Gastrocnemius medialis (tissue), 4 donors: ENCODE measurements around the gene CKAP5. TPM values are rescaled to one million over a fixed set of nuclear protein-coding genes. Genes with fewer than 3 reads are reported as not detected.

ENCODE experiments used
- ATAC-seq, 2 donors: fragments of 150-250 bp; one replicate each; pipeline ENCODE4 v1.9.1; 2016
- DNase-seq, 2 donors: peaks; one replicate each; pipeline ENCODE4 v3.0.0-alpha.2; 2019
- H3K27ac ChIP-seq, 4 donors: fragments of 200-600 bp; sonication (generic); 1 replicate in 1 of 4; 2 replicates in 3 of 4; pipeline ENCODE4 v1.5.1; 2016 to 2018; ENCODE audit warnings: mild to moderate bottlenecking in 2 of 4, moderate library complexity in 1 of 4
- H3K27me3 ChIP-seq, 3 donors: fragments of 200-600 bp; sonication (generic) in 2 of 3; 1 replicate in 1 of 3; 2 replicates in 2 of 3; pipeline versions ENCODE4 v1.5.1 to v1.6.0; 2016 to 2019; ENCODE audit warnings: mild to moderate bottlenecking in 1 of 3, moderate library complexity in 1 of 3
- H3K36me3 ChIP-seq, 2 donors: fragments of 200-600 bp; sonication (generic) in 1 of 2; one replicate each; pipeline ENCODE4 v1.5.1; 2017 to 2018
- H3K4me1 ChIP-seq, 2 donors: fragments of 200-600 bp; sonication (generic) in 1 of 2; one replicate each; pipeline ENCODE4 v1.5.1; 2016 to 2017; ENCODE audit warnings: mild to moderate bottlenecking in 2 of 2
- H3K4me3 ChIP-seq, 4 donors: fragments of 200-600 bp; sonication (generic) in 3 of 4; 1 replicate in 1 of 4; 2 replicates in 3 of 4; pipeline ENCODE4 v1.5.1; 2016 to 2019; ENCODE audit warnings: mild to moderate bottlenecking in 2 of 4
- H3K9me3 ChIP-seq, 3 donors: fragments of 200-600 bp; sonication (generic) in 2 of 3; 1 replicate in 1 of 3; 2 replicates in 2 of 3; pipeline ENCODE4 v1.5.1; 2016 to 2019
- CTCF ChIP-seq, 5 experiments: fragments of 450-650 bp in 3 of 5; fragments of 200-600 bp in 2 of 5; sonication (generic) in 2 of 5; IDR thresholded peaks in 4 of 5; conservative IDR thresholded peaks in 1 of 5; 1 replicate in 4 of 5; 2 replicates in 1 of 5; pipeline ENCODE4 v1.5.1; 2016 to 2019; ENCODE audit warnings: antibody characterized with exemption in 5 of 5, mild to moderate bottlenecking in 3 of 5, moderate library complexity in 3 of 5
- POLR2A ChIP-seq, 2 donors: fragments of 450-650 bp; IDR thresholded peaks; one replicate each; pipeline ENCODE4 v1.6.1; 2017; ENCODE audit warnings: antibody characterized with exemption in 2 of 2, mild to moderate bottlenecking in 2 of 2, moderate library complexity in 2 of 2
- in situ Hi-C, 4 donors: fragments of 200-750 bp; cut with MboI; loops; one replicate each; pipeline versions ENCODE4 v1.15.0 to v1.8.0; 2017; ENCODE audit warnings: low sequenced_read_pairs in 4 of 4
- intact Hi-C: fragments of 100-400 bp; cut with DNase I; formaldehyde crosslinking; loops from one replicate; pipeline ENCODE4 v1.15.1; 2023; ENCODE audit warnings: low total_unique reads
- microRNA-seq, 2 donors: library from miRNA; unstranded; fragments of <30 nt; microRNA quantifications; one replicate each; pipeline ENCODE4, GENCODE V29; 2016; ENCODE audit warnings: borderline replicate concordance in 2 of 2
- total RNA-seq, 4 donors: library from RNA; depleted of rRNA; stranded (reverse); fragments of >200 nt; gene quantifications; one replicate each; pipeline versions ENCODE4 v1.1.0 to v1.2.3, GENCODE V29; 2016

Gene CKAP5
- total RNA-seq, 4 donors from 2014 or later = 43.6 to 89.6 (median 65.0) TPM

- ATAC-seq (no peak), DNase-seq (no peak)
- H3K4me3 ChIP-seq = no peak overlapping the region
- intact Hi-C loops (no loop called here), in situ Hi-C loops (no loop called here)
- peaks cover 48 to 51% of the 10 kb centered on the region in 2 donors for H3K4me1 ChIP-seq
- no peaks in the 10 kb centered on the region for H3K9me3 ChIP-seq
- peak overlapping the region in 3 of 4 donors; percentile 52 to 88 (median 74) for H3K27ac ChIP-seq
- no peaks in the 10 kb centered on the region for H3K27me3 ChIP-seq
- TF ChIP-seq POLR2A (IDR thresholded peaks at IDR 0.05) (no peak), CTCF (IDR thresholded peaks at IDR 0.05 in 4 of 5, conservative IDR thresholded peaks at IDR 0.05 in 1 of 5) (no peak)
- H3K36me3 ChIP-seq = peaks cover 0 to 46% of the 10 kb centered on the region in 2 donors
Observed at GRCh38 chr11:46694607-46695006, 151.5 kb downstream of the CKAP5 start.

GRCh38 chr11:46694072-46694471 is 152.0 kb downstream of the CKAP5 start:
- H3K4me3 ChIP-seq = no peak overlapping the region
- intact Hi-C loops = no loop called here
- DNase-seq (no peak), ATAC-seq (no peak)
- no peaks in the 10 kb centered on the region for H3K27me3 ChIP-seq
- peaks cover 42 to 45% of the 10 kb centered on the region in 2 donors for H3K4me1 ChIP-seq
- H3K36me3 ChIP-seq = peaks cover 0 to 46% of the 10 kb centered on the region in 2 donors
- no peaks in the 10 kb centered on the region for H3K9me3 ChIP-seq
- H3K27ac ChIP-seq = peak overlapping the region; percentile 38 to 88 (median 63)
- in situ Hi-C loops = no loop called here
- TF ChIP-seq POLR2A (IDR thresholded peaks at IDR 0.05) = no peak
- TF ChIP-seq CTCF (IDR thresholded peaks at IDR 0.05 in 4 of 5, conservative IDR thresholded peaks at IDR 0.05 in 1 of 5) = no peak

- ATAC-seq (no peak), DNase-seq (no peak)
- H3K27ac ChIP-seq = peak overlapping the region; percentile 38 to 88 (median 63)
- H3K4me1 ChIP-seq = peaks cover 38 to 41% of the 10 kb centered on the region in 2 donors
- no peak overlapping the region for H3K4me3 ChIP-seq
- intact Hi-C loops = no loop called here
- no peaks in the 10 kb centered on the region for H3K9me3 ChIP-seq
- in situ Hi-C loops = no loop called here
- no peaks in the 10 kb centered on the region for H3K27me3 ChIP-seq
- TF ChIP-seq CTCF (IDR thresholded peaks at IDR 0.05 in 4 of 5, conservative IDR thresholded peaks at IDR 0.05 in 1 of 5) (no peak), POLR2A (IDR thresholded peaks at IDR 0.05) (no peak)
- peaks cover 0 to 46% of the 10 kb centered on the region in 2 donors for H3K36me3 ChIP-seq
Observed at GRCh38 chr11:46693597-46694012, 152.5 kb downstream of the CKAP5 start.

Small RNAs within 50 kb of the gene (microRNA-seq; reads per million reads assigned to microRNA genes)
- gene MIR5582 = 1.7 to 2.4 reads per million in 2 donors

Other genes with a start within 250 kb of the CKAP5 start
- gene HARBI1, start 229.1 kb downstream of the CKAP5 start, total RNA-seq = 1 to 10 TPM; 1.2 to 6.9 (median 3.3) TPM
- gene ATG13, start 228.7 kb downstream of the CKAP5 start, total RNA-seq = 10 to 100 TPM; 33.4 to 76.0 (median 67.0) TPM
- gene ARHGAP1, start 145.7 kb downstream of the CKAP5 start, total RNA-seq = 10 to 100 TPM; 11.1 to 34.8 (median 24.6) TPM
- 10 to 100 TPM; 17.7 to 25.2 (median 19.3) TPM for gene ZNF408, start 145.2 kb downstream of the CKAP5 start, total RNA-seq
- 1 to 10 TPM in 2 of 4 donors, not detected in 2; 1.4 to 3.0 TPM for gene F2, start 127.1 kb downstream of the CKAP5 start, total RNA-seq
- gene LRP4, start 72.3 kb upstream of the CKAP5 start, total RNA-seq = 10 to 100 TPM in 1 of 4 donors, 1 to 10 TPM in 3; 3.9 to 19.0 (median 6.2) TPM
- gene CSTPP1, start 90.5 kb upstream of the CKAP5 start, total RNA-seq = 1 to 10 TPM; 4.3 to 8.1 (median 6.4) TPM